Stimulated activated CD4-positive, alpha-beta T cell treated with anti-CD3 and anti-CD28 coated beads, TNF-alpha, amount 100 ng/mL, for 48 hours (primary cell): ENCODE results near the gene PSD2.

Source experiments
- DNase-seq, 3 donors: peaks; one replicate each; pipeline ENCODE4 v3.0.0-alpha.2; 2020; ENCODE audit warnings: low read depth in 3 of 3

PSD2 gene

GRCh38 chr5:139837711-139838380 is 42.2 kb downstream of the PSD2 start:
- no peak for DNase-seq

- DNase-seq, result no peak
These were observed 43.0 kb downstream of the PSD2 start for GRCh38 chr5:139838381-139839197.

GRCh38 chr5:139839232-139839815 is 43.7 kb downstream of the PSD2 start:
- no peak for DNase-seq

- no peak for DNase-seq
These were observed 44.3 kb downstream of the PSD2 start for GRCh38 chr5:139839918-139840317.

GRCh38 chr5:139841549-139841948 is 45.9 kb downstream of the PSD2 start:
- no peak for DNase-seq

- DNase-seq, result no peak
These were observed 46.7 kb downstream of the PSD2 start for GRCh38 chr5:139842321-139842720.

GRCh38 chr5:139843991-139844390 is 48.4 kb downstream of the PSD2 start:
- no peak for DNase-seq

GRCh38 chr5:139844472-139845145 is 49.0 kb downstream of the PSD2 start:
- peak; percentile 54 to 61 (median 60) for DNase-seq

GRCh38 chr5:139845846-139846681 is 50.5 kb downstream of the PSD2 start:
- no peak for DNase-seq

GRCh38 chr5:139847091-139847490 is 51.5 kb downstream of the PSD2 start:
- no peak for DNase-seq

GRCh38 chr5:139847790-139848507 is 52.3 kb downstream of the PSD2 start:
- peak; percentile 35 to 53 (median 52) for DNase-seq

GRCh38 chr5:139848508-139849100 is 53.0 kb downstream of the PSD2 start:
- peak in 1 of 3 donors; percentile 13 for DNase-seq

- no peak for DNase-seq
These were observed 53.9 kb downstream of the PSD2 start for GRCh38 chr5:139849501-139849900.

- no peak for DNase-seq
These were observed 54.3 kb downstream of the PSD2 start for GRCh38 chr5:139849942-139850341.

- DNase-seq, result no peak
These were observed 54.9 kb downstream of the PSD2 start for GRCh38 chr5:139850423-139851016.

- no peak for DNase-seq
These were observed 56.0 kb downstream of the PSD2 start for GRCh38 chr5:139851558-139851957.

GRCh38 chr5:139852696-139853095 is 57.1 kb downstream of the PSD2 start:
- no peak for DNase-seq

- no peak for DNase-seq
These were observed 58.5 kb downstream of the PSD2 start for GRCh38 chr5:139854029-139854605.

GRCh38 chr5:139854953-139855352 is 59.3 kb downstream of the PSD2 start:
- no peak for DNase-seq
